H9 (cell line): ENCODE data around the gene HLA-DOB. TPM values are rescaled to one million over a fixed set of nuclear protein-coding genes. Genes with fewer than 3 reads are reported as not detected.

Experiments used
- DNase-seq: peaks from one replicate; pipeline ENCODE4 v3.0.0-alpha.2; 2017
- H2AFZ ChIP-seq: one replicate; pipeline ENCODE4 v1.6.1; 2013; ENCODE audit warnings: mild to moderate bottlenecking, low read length, control low read depth, moderate library complexity
- H2AK5ac ChIP-seq: 2 replicates; pipeline ENCODE4 v1.6.1; 2013; ENCODE audit warnings: low read length, control low read depth, mixed read lengths; ENCODE audit not compliant: insufficient read length
- H2BK120ac ChIP-seq: one replicate; pipeline ENCODE4 v1.6.1; 2013; ENCODE audit warnings: low read depth, mild to moderate bottlenecking, low read length, control low read depth, inconsistent platforms; ENCODE audit not compliant: poor library complexity, severe bottlenecking
- H2BK12ac ChIP-seq: 2 replicates; pipeline ENCODE4 v1.6.1; 2013; ENCODE audit warnings: low read length, control low read depth, mixed read lengths, low read depth; ENCODE audit not compliant: insufficient read length
- H2BK15ac ChIP-seq: 2 replicates; pipeline ENCODE4 v1.6.1; 2013; ENCODE audit warnings: low read depth, low read length, control low read depth
- H2BK20ac ChIP-seq: one replicate; pipeline ENCODE4 v1.6.1; 2013; ENCODE audit warnings: low read depth, mild to moderate bottlenecking, low read length, control low read depth, inconsistent platforms; ENCODE audit not compliant: poor library complexity, severe bottlenecking
- H2BK5ac ChIP-seq: 2 replicates; pipeline ENCODE4 v1.6.1; 2013; ENCODE audit warnings: low read length, control low read depth, mixed read lengths; ENCODE audit not compliant: insufficient read length
- H3K14ac ChIP-seq: 2 replicates; pipeline ENCODE4 v1.6.1; 2013; ENCODE audit warnings: low read length, control low read depth; ENCODE audit not compliant: insufficient read depth
- H3K18ac ChIP-seq: 2 replicates; pipeline ENCODE4 v1.6.1; 2013; ENCODE audit warnings: low read depth, mild to moderate bottlenecking, mixed read lengths, low read length, control low read depth; ENCODE audit not compliant: insufficient read length
- H3K23ac ChIP-seq: 2 replicates; pipeline ENCODE4 v1.6.1; 2013; ENCODE audit warnings: low read length, control low read depth, mixed read lengths, low read depth; ENCODE audit not compliant: insufficient read length
- H3K23me2 ChIP-seq: 2 replicates; pipeline ENCODE4 v1.6.1; 2013; ENCODE audit warnings: low read depth, mild to moderate bottlenecking, mixed read lengths, low read length, control low read depth; ENCODE audit not compliant: insufficient read length, poor library complexity, severe bottlenecking
- H3K27ac ChIP-seq: 2 replicates; pipeline ENCODE4 v1.5.1; 2013; ENCODE audit warnings: low read length, control low read depth, mixed read lengths, low read depth; ENCODE audit not compliant: insufficient read length
- H3K27me3 ChIP-seq: 2 replicates; pipeline ENCODE4 v1.6.1; 2013; ENCODE audit warnings: low read length, control low read depth, inconsistent platforms; ENCODE audit not compliant: insufficient read depth
- H3K4ac ChIP-seq: 2 replicates; pipeline ENCODE4 v1.6.1; 2013; ENCODE audit warnings: low read depth, mild to moderate bottlenecking, control low read depth, inconsistent platforms, low read length, moderate library complexity
- H3K4me1 ChIP-seq: 2 replicates; pipeline ENCODE4 v1.6.1; 2013; ENCODE audit warnings: low read length, control low read depth, inconsistent platforms; ENCODE audit not compliant: insufficient read depth
- H3K4me2 ChIP-seq: 2 replicates; pipeline ENCODE4 v1.6.1; 2013; ENCODE audit warnings: low read length, control low read depth, mixed read lengths; ENCODE audit not compliant: insufficient read length, insufficient read depth
- H3K56ac ChIP-seq: 2 replicates; pipeline ENCODE4 v1.6.1; 2013; ENCODE audit warnings: low read depth, mild to moderate bottlenecking, mixed read lengths, low read length, control low read depth; ENCODE audit not compliant: insufficient read length
- H3K79me1 ChIP-seq: 2 replicates; pipeline ENCODE4 v1.6.1; 2013; ENCODE audit warnings: low read depth, mild to moderate bottlenecking, moderate library complexity, low read length, control low read depth, inconsistent platforms; ENCODE audit not compliant: insufficient read depth, poor library complexity, severe bottlenecking
- H3K79me2 ChIP-seq: 2 replicates; pipeline ENCODE4 v1.6.1; 2013; ENCODE audit warnings: low read length, control low read depth, inconsistent platforms; ENCODE audit not compliant: insufficient read depth
- H3K9ac ChIP-seq: 2 replicates; pipeline ENCODE4 v1.6.1; 2013; ENCODE audit warnings: low read length, control low read depth, mixed read lengths; ENCODE audit not compliant: insufficient read length; ENCODE audit errors: extremely low read depth
- H3K9me3 ChIP-seq: one replicate; pipeline ENCODE4 v1.6.1; 2013; ENCODE audit warnings: low read depth, low read length, inconsistent platforms; ENCODE audit not compliant: control insufficient read depth
- H3T11ph ChIP-seq: one replicate; pipeline ENCODE4 v1.6.1; 2013; ENCODE audit warnings: mild to moderate bottlenecking, low read length, control low read depth, inconsistent platforms
- H4K20me1 ChIP-seq: one replicate; pipeline ENCODE4 v1.6.1; 2013; ENCODE audit not compliant: control insufficient read depth, insufficient read length, insufficient read depth
- H4K5ac ChIP-seq: 2 replicates; pipeline ENCODE4 v1.6.1; 2013; ENCODE audit warnings: low read depth, mild to moderate bottlenecking, mixed read lengths, low read length, control low read depth; ENCODE audit not compliant: insufficient read length
- H4K8ac ChIP-seq: replicated peaks from 2 replicates; pipeline ENCODE4 v1.6.1; 2013; ENCODE audit warnings: low read length, control low read depth, mixed read lengths, low read depth; ENCODE audit not compliant: insufficient read length
- H4K91ac ChIP-seq: 2 replicates; pipeline ENCODE4 v1.6.1; 2013; ENCODE audit warnings: low read depth, mild to moderate bottlenecking, moderate library complexity, mixed read lengths, low read length, control low read depth; ENCODE audit not compliant: insufficient read length
- H3K27ac Mint-ChIP-seq, 3 experiments: 2 replicates in 2 of 3; 3 replicates in 1 of 3; pipeline ENCODE4 v1.8.0; 2020 to 2021; ENCODE audit warnings: mixed read lengths in 3 of 3, mild to moderate bottlenecking in 1 of 3, moderate library complexity in 1 of 3
- H3K27me3 Mint-ChIP-seq: 2 replicates; pipeline ENCODE4 v1.8.0; 2021; ENCODE audit warnings: low read depth, mild to moderate bottlenecking, moderate library complexity, mixed read lengths
- H3K36me3 Mint-ChIP-seq, 3 experiments: 2 replicates in 2 of 3; 3 replicates in 1 of 3; pipeline ENCODE4 v1.8.0; 2020 to 2021; ENCODE audit warnings: low read depth in 3 of 3, mixed read lengths in 3 of 3; ENCODE audit not compliant: insufficient read depth in 1 of 3
- H3K4me1 Mint-ChIP-seq, 2 experiments: 2 replicates each; pipeline ENCODE4 v1.8.0; 2020; ENCODE audit warnings: mixed read lengths in 2 of 2
- H3K4me3 Mint-ChIP-seq, 2 experiments: 2 replicates in 1 of 2; 3 replicates in 1 of 2; pipeline ENCODE4 v1.8.0; 2020 to 2021; ENCODE audit warnings: mild to moderate bottlenecking in 2 of 2, mixed read lengths in 2 of 2, moderate library complexity in 1 of 2
- H3K9me3 Mint-ChIP-seq, 2 experiments: 2 replicates in 1 of 2; 3 replicates in 1 of 2; pipeline ENCODE4 v1.8.0; 2020; ENCODE audit warnings: mild to moderate bottlenecking in 2 of 2, mixed read lengths in 2 of 2, moderate library complexity in 1 of 2
- WGBS: extraction: QIAGEN DNeasy Blood & Tissue Kit; methylation state at CpG from one replicate; pipeline ENCODE4 v1.1.7; 2013; ENCODE audit warnings: missing lambda C conversion rate, low lambda C conversion rate, mixed read lengths; ENCODE audit not compliant: insufficient read length; ENCODE audit errors: extremely low coverage; 5-methylcytosine and 5-hydroxymethylcytosine counted together
- total RNA-seq: library from RNA; stranded (reverse); gene quantifications from 2 replicates; pipeline ENCODE4 v1.2.1, GENCODE V29; 2021
- TF ChIP-seq, protein P1 (sequence below): fragments of 200-600 bp; sonication (generic); conservative IDR thresholded peaks from 3 replicates; pipeline ENCODE4 v1.8.0; 2021; ENCODE audit warnings: antibody characterized with exemption, mild to moderate bottlenecking

Gene HLA-DOB
- total RNA-seq, 1 experiment from 2014 or later: 0.20 TPM

DNA sequence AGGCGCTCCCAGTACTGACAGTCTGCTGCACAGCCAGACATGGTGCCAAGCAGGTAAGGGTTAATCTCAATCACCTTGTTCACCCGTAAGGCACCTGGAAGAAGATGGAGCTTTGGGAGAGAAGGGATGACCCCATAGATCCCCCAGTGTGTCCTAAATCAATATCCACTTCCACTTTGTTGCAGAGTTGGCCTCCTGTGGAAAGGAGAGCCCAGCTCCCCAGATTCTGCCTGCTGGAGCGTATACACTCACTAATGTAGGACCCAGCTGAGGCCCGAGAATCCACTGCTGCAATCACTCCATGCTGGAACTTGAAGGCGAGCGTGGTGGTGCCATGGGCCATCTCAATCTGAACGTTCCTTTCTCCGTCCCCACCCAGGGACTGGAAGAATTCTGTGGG, 25.9 kb upstream of the HLA-DOB start:
- no peaks in the 10 kb centered on the region for H4K20me1 ChIP-seq
- no peak overlapping the region for H3K23ac ChIP-seq
- no peaks in the 10 kb centered on the region for H3K79me2 ChIP-seq
- DNase-seq: no peak
- Mint-ChIP-seq H3K27ac (no peak overlapping the region), H3K27me3 (peaks cover 29% of the 10 kb centered on the region), H3K4me1 (peaks cover 3 to 4% of the 10 kb centered on the region in 2 experiments), H3K4me3 (peak overlapping the region; percentile 87 to 92; a peak in 4 of 5 replicates), H3K36me3 (peaks cover 0 to 32% (median 12%) of the 10 kb centered on the region in 3 experiments; a peak in 5 of 7 replicates), H3K9me3 (no peaks in the 10 kb centered on the region)
- no peak overlapping the region for H2BK120ac ChIP-seq
- H3K9ac ChIP-seq: no peak overlapping the region
- no peak overlapping the region for H2BK20ac ChIP-seq
- no peaks in the 10 kb centered on the region for H3K79me1 ChIP-seq
- H4K5ac ChIP-seq: no peak overlapping the region
- TF ChIP-seq, protein P1, sequence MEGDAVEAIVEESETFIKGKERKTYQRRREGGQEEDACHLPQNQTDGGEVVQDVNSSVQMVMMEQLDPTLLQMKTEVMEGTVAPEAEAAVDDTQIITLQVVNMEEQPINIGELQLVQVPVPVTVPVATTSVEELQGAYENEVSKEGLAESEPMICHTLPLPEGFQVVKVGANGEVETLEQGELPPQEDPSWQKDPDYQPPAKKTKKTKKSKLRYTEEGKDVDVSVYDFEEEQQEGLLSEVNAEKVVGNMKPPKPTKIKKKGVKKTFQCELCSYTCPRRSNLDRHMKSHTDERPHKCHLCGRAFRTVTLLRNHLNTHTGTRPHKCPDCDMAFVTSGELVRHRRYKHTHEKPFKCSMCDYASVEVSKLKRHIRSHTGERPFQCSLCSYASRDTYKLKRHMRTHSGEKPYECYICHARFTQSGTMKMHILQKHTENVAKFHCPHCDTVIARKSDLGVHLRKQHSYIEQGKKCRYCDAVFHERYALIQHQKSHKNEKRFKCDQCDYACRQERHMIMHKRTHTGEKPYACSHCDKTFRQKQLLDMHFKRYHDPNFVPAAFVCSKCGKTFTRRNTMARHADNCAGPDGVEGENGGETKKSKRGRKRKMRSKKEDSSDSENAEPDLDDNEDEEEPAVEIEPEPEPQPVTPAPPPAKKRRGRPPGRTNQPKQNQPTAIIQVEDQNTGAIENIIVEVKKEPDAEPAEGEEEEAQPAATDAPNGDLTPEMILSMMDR: no peak
- H3K4ac ChIP-seq: no peak overlapping the region
- no peaks in the 10 kb centered on the region for H3K27me3 ChIP-seq
- no peak overlapping the region for H2AFZ ChIP-seq
- no peak overlapping the region for H4K8ac ChIP-seq
- WGBS: no CpG with 5 or more reads among the region's 8 CpGs
- H3K4me2 ChIP-seq: no peak overlapping the region
- H2BK12ac ChIP-seq: no peak overlapping the region
- no peak overlapping the region for H2AK5ac ChIP-seq
- H3K18ac ChIP-seq: no peak overlapping the region
- no peak overlapping the region for H3K56ac ChIP-seq
- no peak overlapping the region for H4K91ac ChIP-seq
- peaks cover 2% of the 10 kb centered on the region; the same call in 1 of the 2 replicates for H3K4me1 ChIP-seq
- no peak overlapping the region for H2BK5ac ChIP-seq
- H3T11ph ChIP-seq: no peak overlapping the region
- H2BK15ac ChIP-seq: no peak overlapping the region
- peaks cover 15% of the 10 kb centered on the region for H3K23me2 ChIP-seq
- H3K14ac ChIP-seq: no peak overlapping the region
- H3K27ac ChIP-seq: no peak overlapping the region
- no peaks in the 10 kb centered on the region for H3K9me3 ChIP-seq
